IMR-90 (cell line): Measurements from ENCODE around the gene EGF. TPM values are rescaled to one million over a fixed set of nuclear protein-coding genes. Genes with fewer than 3 reads are reported as not detected.

ENCODE experiments used
- ATAC-seq: fragments of 200-7000 bp; cut with Tn5 transposase; 2 replicates; pipeline ENCODE4 v1.9.1; 2020; ENCODE audit warnings: low read depth, mild to moderate bottlenecking, moderate library complexity
- BruUV-seq: library from RNA; stranded (reverse); fragments of 400-500 nt; replicated peaks from 2 replicates; lab custom pipeline; 2021; lab: Mats Ljungman, UMichigan
- CTCF ChIA-PET: fragments of 300-600 bp; formaldehyde crosslinking; extraction: SDS; loops from one replicate; lab custom pipeline; 2021; ENCODE audit warnings: antibody characterized with exemption; lab: Yijun Ruan, JAX
- POLR2A ChIA-PET: fragments of 300-600 bp; sonication (Branson Sonifier 250); formaldehyde crosslinking; loops from one replicate; lab custom pipeline; 2022; ENCODE audit warnings: antibody characterized with exemption; ENCODE audit not compliant: unreplicated experiment; lab: Charles Lee
- DNase-seq: peaks from one replicate; pipeline ENCODE4 v3.0.0; 2013
- H2AFZ ChIP-seq: replicated peaks from 2 replicates; pipeline ENCODE3; 2013; ENCODE audit warnings: low read length, mild to moderate bottlenecking; ENCODE audit not compliant: poor library complexity
- H2AK5ac ChIP-seq: 2 replicates; pipeline ENCODE4 v1.6.1; 2013; ENCODE audit warnings: low read depth, low read length, inconsistent platforms
- H2AK9ac ChIP-seq: replicated peaks from 2 replicates; pipeline ENCODE3; 2013; ENCODE audit warnings: mild to moderate bottlenecking, low read depth, low read length, moderate library complexity; ENCODE audit not compliant: poor library complexity
- H2BK120ac ChIP-seq: 2 replicates; pipeline ENCODE4 v1.6.1; 2013; ENCODE audit warnings: low read depth, low read length, inconsistent platforms
- H2BK15ac ChIP-seq: 3 replicates; pipeline ENCODE4 v1.6.1; 2013; ENCODE audit warnings: low read depth, low read length, inconsistent platforms
- H2BK20ac ChIP-seq: 2 replicates; pipeline ENCODE4 v1.6.1; 2013; ENCODE audit warnings: low read depth, mild to moderate bottlenecking, inconsistent platforms, low read length, moderate library complexity
- H2BK5ac ChIP-seq: 2 replicates; pipeline ENCODE4 v1.6.1; 2013; ENCODE audit warnings: mild to moderate bottlenecking, low read depth, low read length, inconsistent platforms; ENCODE audit not compliant: poor library complexity, severe bottlenecking
- H3K14ac ChIP-seq: replicated peaks from 2 replicates; pipeline ENCODE4 v1.6.1; 2013; ENCODE audit warnings: low read depth, low read length, inconsistent platforms
- H3K18ac ChIP-seq: 2 replicates; pipeline ENCODE4 v1.6.1; 2013; ENCODE audit warnings: low read depth, low read length, control low read depth
- H3K23ac ChIP-seq: 2 replicates; pipeline ENCODE4 v1.6.1; 2013; ENCODE audit warnings: low read depth, low read length, inconsistent platforms
- H3K27ac ChIP-seq: 2 replicates; pipeline ENCODE4 v1.5.1; 2013; ENCODE audit warnings: mild to moderate bottlenecking, control low read depth, low read length; ENCODE audit not compliant: insufficient read depth
- H3K27me3 ChIP-seq: 2 replicates; pipeline ENCODE4 v1.6.1; 2013; ENCODE audit warnings: low read length; ENCODE audit not compliant: control insufficient read depth, insufficient read depth
- H3K36me3 ChIP-seq: 2 replicates; pipeline ENCODE4 v1.6.1; 2013; ENCODE audit warnings: low read length, mixed read lengths; ENCODE audit not compliant: control insufficient read depth, insufficient read depth
- H3K4ac ChIP-seq: 2 replicates; pipeline ENCODE4 v1.6.1; 2013; ENCODE audit warnings: low read depth, low read length, inconsistent platforms
- H3K4me1 ChIP-seq: 2 replicates; pipeline ENCODE4 v1.6.1; 2013; ENCODE audit warnings: low read length, mixed read lengths; ENCODE audit not compliant: control insufficient read depth, insufficient read depth
- H3K4me2 ChIP-seq: 2 replicates; pipeline ENCODE4 v1.6.1; 2013; ENCODE audit warnings: low read depth, mild to moderate bottlenecking, control low read depth, low read length, moderate library complexity
- H3K4me3 ChIP-seq: 2 replicates; pipeline ENCODE4 v1.5.1; 2013; ENCODE audit warnings: low read depth, mild to moderate bottlenecking, control low read depth, low read length, moderate library complexity; ENCODE audit not compliant: insufficient read depth
- H3K56ac ChIP-seq: 2 replicates; pipeline ENCODE4 v1.6.1; 2013; ENCODE audit warnings: low read length, inconsistent platforms; ENCODE audit not compliant: insufficient read depth; ENCODE audit errors: extremely low read depth
- H3K79me1 ChIP-seq, 2 experiments: 2 replicates each; pipeline ENCODE4 v1.6.1; 2013; ENCODE audit warnings: low read length in 2 of 2, inconsistent platforms in 1 of 2, low read depth in 1 of 2
- H3K9ac ChIP-seq: 2 replicates; pipeline ENCODE4 v1.6.1; 2013; ENCODE audit warnings: low read depth, low read length, control low read depth
- H3K9me1 ChIP-seq: 2 replicates; pipeline ENCODE4 v1.6.1; 2013; ENCODE audit warnings: low read length, inconsistent platforms; ENCODE audit not compliant: insufficient read depth
- H3K9me3 ChIP-seq: 2 replicates; pipeline ENCODE4 v1.6.1; 2013; ENCODE audit warnings: low read length; ENCODE audit not compliant: control insufficient read depth, insufficient read depth
- H4K20me1 ChIP-seq: 2 replicates; pipeline ENCODE4 v1.6.1; 2013; ENCODE audit warnings: low read length, inconsistent platforms; ENCODE audit not compliant: insufficient read depth
- H4K5ac ChIP-seq: 2 replicates; pipeline ENCODE4 v1.6.1; 2013; ENCODE audit warnings: mild to moderate bottlenecking, low read depth, low read length, control low read depth
- H4K8ac ChIP-seq, 2 experiments: 2 replicates each; pipeline ENCODE4 v1.6.1; 2013; ENCODE audit warnings: low read depth in 2 of 2, low read length in 2 of 2, control low read depth in 1 of 2, inconsistent platforms in 1 of 2
- H4K91ac ChIP-seq: 2 replicates; pipeline ENCODE4 v1.6.1; 2013; ENCODE audit warnings: low read depth, low read length, inconsistent platforms; ENCODE audit not compliant: insufficient read depth
- BHLHE40 ChIP-seq: fragments of 150-350 bp; IDR thresholded peaks from 2 replicates; pipeline ENCODE4 v1.6.1; 2016; ENCODE audit warnings: mild to moderate bottlenecking, low read depth, low read length
- CEBPB ChIP-seq: IDR thresholded peaks from 2 replicates; pipeline ENCODE4 v1.6.1; 2012; ENCODE audit warnings: low read depth, low read length, improper control_type of control experiment
- CHD1 ChIP-seq: IDR thresholded peaks from 2 replicates; pipeline ENCODE4 v1.6.1; 2012; ENCODE audit warnings: low read depth, low read length, improper control_type of control experiment
- CTCF ChIP-seq: conservative IDR thresholded peaks from 2 replicates; pipeline ENCODE4 v1.5.1; 2012; ENCODE audit warnings: mild to moderate bottlenecking, low read depth, low read length, improper control_type of control experiment
- ELK1 ChIP-seq: fragments of 150-350 bp; IDR thresholded peaks from 2 replicates; pipeline ENCODE4 v1.6.1; 2016; ENCODE audit warnings: low read depth, mild to moderate bottlenecking, low read length, moderate library complexity, borderline replicate concordance
- FOS ChIP-seq: fragments of 150-350 bp; IDR thresholded peaks from 2 replicates; pipeline ENCODE4 v1.6.1; 2016; ENCODE audit warnings: low read depth, low read length
- MAFK ChIP-seq: IDR thresholded peaks from 2 replicates; pipeline ENCODE4 v1.6.1; 2012; ENCODE audit warnings: low read depth, low read length, improper control_type of control experiment
- MAZ ChIP-seq: IDR thresholded peaks from 2 replicates; pipeline ENCODE4 v1.6.1; 2012; ENCODE audit warnings: low read depth, mild to moderate bottlenecking, low read length, improper control_type of control experiment, moderate library complexity, borderline replicate concordance
- MXI1 ChIP-seq: IDR thresholded peaks from 2 replicates; pipeline ENCODE4 v1.6.1; 2012; ENCODE audit warnings: low read depth, mild to moderate bottlenecking, low read length, moderate library complexity, borderline replicate concordance
- NFE2L2 ChIP-seq: fragments of 150-350 bp; IDR thresholded peaks from 2 replicates; pipeline ENCODE4 v1.6.1; 2016; ENCODE audit warnings: low read depth, mild to moderate bottlenecking, low read length
- POLR2A ChIP-seq: IDR thresholded peaks from 2 replicates; pipeline ENCODE4 v1.6.1; 2012; ENCODE audit warnings: mild to moderate bottlenecking, low read depth, low read length
- RAD21 ChIP-seq: IDR thresholded peaks from 2 replicates; pipeline ENCODE4 v1.6.1; 2012; ENCODE audit warnings: low read length, improper control_type of control experiment
- RCOR1 ChIP-seq: IDR thresholded peaks from 2 replicates; pipeline ENCODE4 v1.6.1; 2012; ENCODE audit warnings: mild to moderate bottlenecking, low read length, improper control_type of control experiment; ENCODE audit not compliant: insufficient replicate concordance
- RFX5 ChIP-seq: IDR thresholded peaks from 2 replicates; pipeline ENCODE4 v1.8.0; 2012; ENCODE audit warnings: low read depth, mild to moderate bottlenecking, low read length, moderate library complexity
- SMC3 ChIP-seq: fragments of 150-350 bp; IDR thresholded peaks from 2 replicates; pipeline ENCODE4 v1.6.1; 2016; ENCODE audit warnings: low read depth, mild to moderate bottlenecking, antibody characterized with exemption, low read length, moderate library complexity
- USF2 ChIP-seq: fragments of 150-350 bp; IDR thresholded peaks from 2 replicates; pipeline ENCODE4 v1.6.1; 2017; ENCODE audit warnings: mild to moderate bottlenecking, antibody characterized with exemption, low read length, low read depth
- WGBS, 2 experiments: methylation state at CpG; one replicate each; pipeline versions ENCODE4 v1.1.5 to v1.1.7; 2013; ENCODE audit warnings: missing lambda C conversion rate in 2 of 2; ENCODE audit not compliant: insufficient read length in 1 of 2; ENCODE audit errors: extremely low coverage in 2 of 2; 5-methylcytosine and 5-hydroxymethylcytosine counted together
- dilution Hi-C: fragments of 300-500 bp; cut with HindIII; formaldehyde crosslinking; loops from one replicate; pipeline ENCODE4 v1.14.3; 2018; ENCODE audit warnings: low sequenced_read_pairs; ENCODE audit not compliant: unreplicated experiment
- in situ Hi-C: fragments of 300-500 bp; cut with MboI; formaldehyde crosslinking; loops from 3 replicates; pipeline ENCODE4 v1.14.3; 2019; ENCODE audit warnings: low sequenced_read_pairs, inconsistent platforms, mixed read lengths
- intact Hi-C: fragments of 100-400 bp; cut with micrococcal nuclease; formaldehyde crosslinking; loops from 2 replicates; pipeline ENCODE4 v1.10.0; 2022
- polyA plus RNA-seq, 3 experiments: library from polyadenylated mRNA; depleted of rRNA; stranded (reverse); fragments of >200 nt; gene quantifications; 2 replicates each; pipeline ENCODE4 v1.2.3, GENCODE V29; 2012; ENCODE audit warnings: low replicate concordance in 1 of 3
- total RNA-seq: library from RNA; depleted of rRNA; stranded (reverse); fragments of >200 nt; gene quantifications from 2 replicates; pipeline ENCODE4 v1.2.3, GENCODE V29; 2012

Gene EGF
- total and polyA plus RNA-seq, 2 of the 4 experiments (the other 2 are of a cell fraction), result 1.7 to 2.2 TPM

- CTCF ChIA-PET, result no interaction called here
Measured at GRCh38 chr4:109925396-109925795, 12.7 kb downstream of the EGF start.

More at GRCh38 chr4:109925396-109925795, 12.7 kb downstream of the EGF start:
- Histone ChIP-seq H3K79me1 (no peaks in the 10 kb centered on the region; a peak in 1 of 4 replicates), H2AK9ac (no peak overlapping the region), H3K56ac (no peak overlapping the region), H3K4me1 (peaks cover 1% of the 10 kb centered on the region; the same call in 1 of the 2 replicates), H2AFZ (no peak overlapping the region), H4K20me1 (no peaks in the 10 kb centered on the region), H3K4ac (no peak overlapping the region), H2BK5ac (no peak overlapping the region), H3K18ac (no peak overlapping the region), H2AK5ac (no peak overlapping the region), H3K23ac (no peak overlapping the region), H4K91ac (no peak overlapping the region), H4K8ac (no peak overlapping the region), H3K36me3 (no peaks in the 10 kb centered on the region), H3K9ac (no peak overlapping the region), H2BK20ac (no peak overlapping the region), H4K5ac (no peak overlapping the region), H3K4me3 (no peak overlapping the region), H2BK15ac (no peak overlapping the region), H3K9me3 (no peaks in the 10 kb centered on the region), H3K14ac (no peak overlapping the region), H3K27me3 (no peaks in the 10 kb centered on the region), H2BK120ac (no peak overlapping the region), H3K4me2 (no peak overlapping the region), H3K27ac (no peak overlapping the region), H3K9me1 (no peaks in the 10 kb centered on the region)
- in situ Hi-C loops, result no loop called here
- POLR2A ChIA-PET, result no interaction called here
- no peak for TF ChIP-seq USF2
- TF ChIP-seq BHLHE40, result no peak
- TF ChIP-seq SMC3, result no peak
- TF ChIP-seq CTCF, result no peak
- TF ChIP-seq MAZ, result no peak
- TF ChIP-seq CEBPB, result no peak
- TF ChIP-seq RFX5, result no peak
- TF ChIP-seq MAFK, result no peak
- TF ChIP-seq ELK1, result no peak
- TF ChIP-seq RAD21, result no peak
- TF ChIP-seq CHD1, result no peak
- TF ChIP-seq POLR2A, result no peak
- no peak for TF ChIP-seq FOS
- TF ChIP-seq NFE2L2, result no peak
- no peak for TF ChIP-seq RCOR1
- no peak for TF ChIP-seq MXI1
- ATAC-seq (no peak), DNase-seq (no peak)
- intact Hi-C loops, result no loop called here
- BruUV-seq, result no TSS peak
- dilution Hi-C loops, result no loop called here
- no CpG with 5 or more reads among the region's 2 CpGs for WGBS, 2 experiments
